ENCODE results near the gene USP17L13.
"Not testable (repeated sequence)": the region's sequence is repeated elsewhere in the genome, so short reads cannot be mapped to it uniquely, and the experiment has no call there.

USP17L13 gene

GRCh38 chr4:9224596-9224995 is at the start of gene USP17L13:
TSS of gene USP17L13 (plus strand) at chr4:9224896. CDS start at chr4:9224896, 0 bp downstream.
- not testable (repeated sequence) for DNase-seq

- not testable (repeated sequence) for DNase-seq
Observed at GRCh38 chr4:9210357-9210756, 14.3 kb upstream of the USP17L13 start, which contains the start of gene USP17L10. TSS of gene USP17L10 (plus strand) at chr4:9210657. CDS start at chr4:9210657, 0 bp downstream.

GRCh38 chr4:9214701-9215100 is 10.0 kb upstream of the USP17L13 start:
- not testable (repeated sequence) for DNase-seq

- not testable (repeated sequence) for DNase-seq
Observed at GRCh38 chr4:9215105-9215504, 9.6 kb upstream of the USP17L13 start, which contains the start of gene USP17L11. TSS of gene USP17L11 (plus strand) at chr4:9215405. CDS start at chr4:9215405, 0 bp downstream.

GRCh38 chr4:9219852-9220251 is 4.8 kb upstream of the USP17L13 start, which contains the start of gene USP17L12:
TSS of gene USP17L12 (plus strand) at chr4:9220152. CDS start at chr4:9220152, 0 bp downstream.
- not testable (repeated sequence) for DNase-seq

GRCh38 chr4:9230249-9230648 is 5.6 kb downstream of the USP17L13 start:
- DNase-seq: not testable (repeated sequence)

- not testable (repeated sequence) for DNase-seq
Observed at GRCh38 chr4:9234085-9234484, 9.4 kb downstream of the USP17L13 start, which contains the start of gene USP17L15. TSS of gene USP17L15 (plus strand) at chr4:9234385. CDS start at chr4:9234385, 0 bp downstream.

- not testable (repeated sequence) for DNase-seq
Observed at GRCh38 chr4:9238461-9238860, 13.8 kb downstream of the USP17L13 start.

- not testable (repeated sequence) for DNase-seq
Observed at GRCh38 chr4:9243579-9243978, 18.9 kb downstream of the USP17L13 start, which contains the start of gene USP17L17. TSS of gene USP17L17 (plus strand) at chr4:9243879. CDS start at chr4:9243879, 0 bp downstream.

- DNase-seq: peak; percentile 55
Observed at GRCh38 chr4:9247953-9248680, 23.4 kb downstream of the USP17L13 start, which contains the start of gene USP17L18. TSS of gene USP17L18 (plus strand) at chr4:9248630. CDS start at chr4:9248630, 0 bp downstream.

GRCh38 chr4:9253078-9253477 is 28.4 kb downstream of the USP17L13 start, which contains the start of gene USP17L19:
TSS of gene USP17L19 (plus strand) at chr4:9253378. CDS start at chr4:9253378, 0 bp downstream.
- not testable (repeated sequence) for DNase-seq

GRCh38 chr4:9257824-9258223 is 33.1 kb downstream of the USP17L13 start, which contains the start of gene USP17L20:
TSS of gene USP17L20 (plus strand) at chr4:9258124. CDS start at chr4:9258124, 0 bp downstream.
- DNase-seq: not testable (repeated sequence)

GRCh38 chr4:9262572-9262971 is 37.9 kb downstream of the USP17L13 start, which contains the start of gene USP17L21:
TSS of gene USP17L21 (plus strand) at chr4:9262872. CDS start at chr4:9262872, 0 bp downstream.
- not testable (repeated sequence) for DNase-seq

GRCh38 chr4:9267319-9267718 is 42.6 kb downstream of the USP17L13 start, which contains the start of gene USP17L22:
TSS of gene USP17L22 (plus strand) at chr4:9267619. CDS start at chr4:9267619, 0 bp downstream.
- DNase-seq: not testable (repeated sequence)

GRCh38 chr4:9271719-9272118 is 47.0 kb downstream of the USP17L13 start:
- DNase-seq: peak; percentile 61

All from activated CD8-positive, alpha-beta memory T cell treated with anti-CD3 and anti-CD28 coated beads for 24 hours (primary cell).